ENCODE data around the gene LMTK3.

Gene LMTK3

DNA sequence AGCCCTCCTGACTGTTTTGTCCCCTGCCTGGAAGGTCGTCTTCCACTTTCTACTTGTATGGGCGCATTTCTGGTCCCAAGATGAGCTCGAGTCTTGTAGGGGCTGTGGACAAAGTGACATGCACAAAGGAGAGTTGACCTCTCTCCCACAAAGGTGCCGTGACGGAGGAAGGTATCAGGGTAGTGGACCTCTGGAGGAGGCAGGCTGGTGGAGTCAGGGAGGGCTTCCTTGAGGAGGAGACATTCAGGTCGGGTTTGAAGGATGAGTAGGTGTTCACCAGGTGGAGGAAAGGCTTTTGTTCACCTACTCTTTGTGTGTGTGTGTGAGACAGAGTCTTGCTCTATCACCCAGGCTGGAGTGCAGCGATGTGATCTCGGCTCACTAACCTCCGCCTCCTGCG is 40.8 kb downstream of the LMTK3 start:
- no peak for DNase-seq (ENCODE audit: low spot score)

DNA sequence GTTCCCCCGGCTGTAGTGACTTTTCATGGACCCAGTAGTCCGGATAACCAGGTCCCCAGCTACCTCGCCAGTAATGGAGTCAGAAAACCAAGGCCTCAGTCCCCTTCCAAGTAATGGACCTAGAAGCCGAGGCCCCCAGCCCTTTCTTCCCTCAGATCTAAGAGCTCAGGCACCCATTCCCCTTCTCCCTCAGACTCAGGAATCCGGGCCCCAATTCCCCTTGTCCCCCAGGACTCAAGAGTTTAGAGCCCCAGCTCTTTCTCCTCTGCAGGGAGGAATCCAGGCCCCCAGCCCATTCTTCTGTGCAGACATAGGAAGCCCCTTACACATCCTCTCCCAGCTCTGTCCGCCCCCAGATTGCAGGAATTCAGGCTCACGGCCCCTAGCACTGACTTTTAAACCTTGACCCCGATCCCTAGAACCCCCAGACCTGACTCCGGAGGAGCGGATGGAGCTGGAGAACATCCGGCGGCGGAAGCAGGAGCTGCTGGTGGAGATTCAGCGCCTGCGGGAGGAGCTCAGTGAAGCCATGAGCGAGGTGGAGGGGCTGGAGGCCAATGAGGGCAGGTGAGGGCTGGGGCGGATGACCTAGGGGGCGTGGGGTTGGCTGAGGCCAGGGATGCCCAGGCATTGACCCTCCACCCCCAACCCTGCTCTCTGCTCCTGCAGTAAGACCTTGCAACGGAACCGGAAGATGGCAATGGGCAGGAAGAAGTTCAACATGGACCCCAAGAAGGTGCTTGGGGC is 41.5 kb downstream of the LMTK3 start:
- no peak for DNase-seq (ENCODE audit: low spot score)

DNA sequence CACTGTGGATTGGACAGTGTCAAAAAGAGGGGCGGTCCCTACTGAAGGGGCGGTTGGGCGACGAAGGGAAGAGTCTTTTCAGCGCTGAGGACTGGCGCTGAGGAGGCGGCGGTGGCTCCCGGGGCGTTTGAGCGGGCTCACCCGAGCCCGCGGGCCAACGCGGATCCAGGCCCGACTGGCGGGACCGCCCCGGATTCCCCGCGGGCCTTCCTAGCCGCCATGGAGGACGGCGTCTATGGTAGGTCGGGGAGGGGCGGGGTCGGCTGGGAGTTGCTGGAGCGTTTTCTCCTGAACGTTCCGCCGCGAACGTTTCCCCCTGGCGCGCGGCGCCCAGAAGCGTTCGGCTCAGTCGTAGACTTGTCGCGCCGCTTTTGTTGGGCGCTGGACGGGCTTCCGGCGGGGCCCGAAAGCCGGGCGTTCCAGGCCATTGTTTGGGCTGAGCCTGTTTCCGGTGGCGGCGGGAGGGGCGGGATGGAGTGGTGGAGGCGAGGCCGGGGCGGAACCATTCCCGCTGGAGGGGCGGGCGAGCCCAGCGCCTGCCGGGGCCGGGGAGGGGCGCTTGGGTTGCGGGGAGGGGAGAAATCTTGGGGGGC is 42.2 kb downstream of the LMTK3 start, which contains the start of gene CYTH2:
Gene CYTH2, plus strand, starts transcription at position 81 of the 593 bp plus-strand sequence. Its CDS starts 139 bp downstream, at position 220.
- peak; percentile 66 for DNase-seq (ENCODE audit: low spot score)

DNA sequence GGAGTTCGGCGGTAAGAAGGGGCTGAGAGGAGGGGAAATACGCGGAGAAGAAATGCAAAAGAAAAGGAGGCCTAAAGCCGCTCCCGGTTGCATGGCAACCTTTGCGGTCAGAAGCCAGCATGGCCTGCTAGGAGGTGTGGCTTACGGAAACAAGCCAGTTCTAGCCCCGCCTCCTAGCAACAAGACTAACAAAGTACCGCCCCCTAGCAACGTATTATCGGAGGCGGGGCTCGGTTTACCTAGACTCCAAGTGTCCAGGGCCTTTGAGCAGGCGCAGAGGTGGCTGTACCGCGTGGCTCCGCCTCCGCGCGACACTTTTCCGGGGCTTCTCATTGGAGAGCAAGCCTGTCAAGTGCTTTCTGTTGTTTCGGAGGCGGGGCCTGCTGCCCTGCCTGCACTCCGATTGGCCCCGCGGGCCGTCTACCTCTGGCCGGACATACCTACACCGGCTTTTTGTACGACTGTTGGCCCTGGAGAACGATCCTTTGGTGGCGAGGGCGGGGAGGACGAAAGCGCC is 42.8 kb downstream of the LMTK3 start:
- DNase-seq (ENCODE audit: low spot score): peak; percentile 99

DNA sequence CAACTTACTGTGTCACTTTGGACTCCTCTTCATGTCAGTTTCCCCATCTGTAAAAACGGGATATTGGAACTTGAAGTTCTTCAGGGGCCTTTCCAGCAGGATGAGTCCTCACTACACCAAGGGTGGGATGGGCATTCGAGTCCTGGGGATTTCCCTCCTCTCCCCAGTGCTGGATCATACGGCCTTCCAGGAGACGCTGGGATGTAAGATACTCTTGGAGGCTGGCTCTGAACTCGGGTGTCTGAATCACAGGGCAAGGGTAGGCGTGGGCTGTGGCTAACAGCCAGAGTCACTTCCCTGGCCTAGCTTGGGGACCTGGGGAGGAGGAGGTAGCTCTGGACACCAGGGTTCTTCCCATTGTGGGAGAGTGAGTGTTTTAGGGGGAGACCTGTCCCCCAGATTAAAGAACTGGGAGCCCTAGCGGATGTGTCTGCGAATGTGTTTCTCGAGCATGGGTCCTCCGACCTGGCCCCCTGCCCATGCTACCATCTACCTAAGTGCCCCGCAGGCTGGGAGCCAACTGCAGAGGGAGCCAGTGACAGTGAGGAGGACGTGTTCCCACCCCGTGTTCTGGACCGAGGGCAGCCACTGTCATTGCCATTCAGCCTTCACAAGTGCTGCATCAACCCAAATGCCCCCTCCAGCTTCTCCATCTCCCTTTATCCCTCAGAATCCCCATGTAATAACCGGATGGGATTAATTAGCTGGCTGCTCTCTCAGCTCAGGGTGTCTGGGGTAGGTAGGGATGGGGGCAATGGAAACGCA is 44.9 kb downstream of the LMTK3 start:
- DNase-seq (ENCODE audit: low spot score): no peak

DNA sequence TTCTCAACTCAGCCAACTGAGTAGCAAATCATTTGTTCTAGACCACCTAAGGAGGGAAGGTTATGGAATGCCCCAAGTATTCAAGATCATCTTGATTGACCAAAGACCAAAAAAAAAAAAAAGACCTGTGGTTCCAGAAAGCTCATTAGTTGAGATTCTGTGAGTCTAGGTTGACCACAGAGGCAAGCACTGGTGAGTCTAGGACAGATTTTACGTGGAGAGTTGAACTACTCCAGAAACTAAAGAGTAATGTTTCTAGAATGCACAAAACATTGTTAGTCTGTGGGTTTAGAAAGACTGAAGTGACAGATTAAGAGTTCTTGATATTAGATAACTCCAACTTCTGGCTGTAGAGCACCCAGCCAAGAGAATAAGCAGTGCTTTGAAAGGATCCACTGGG is 46.4 kb downstream of the LMTK3 start:
- DNase-seq (ENCODE audit: low spot score): no peak

DNA sequence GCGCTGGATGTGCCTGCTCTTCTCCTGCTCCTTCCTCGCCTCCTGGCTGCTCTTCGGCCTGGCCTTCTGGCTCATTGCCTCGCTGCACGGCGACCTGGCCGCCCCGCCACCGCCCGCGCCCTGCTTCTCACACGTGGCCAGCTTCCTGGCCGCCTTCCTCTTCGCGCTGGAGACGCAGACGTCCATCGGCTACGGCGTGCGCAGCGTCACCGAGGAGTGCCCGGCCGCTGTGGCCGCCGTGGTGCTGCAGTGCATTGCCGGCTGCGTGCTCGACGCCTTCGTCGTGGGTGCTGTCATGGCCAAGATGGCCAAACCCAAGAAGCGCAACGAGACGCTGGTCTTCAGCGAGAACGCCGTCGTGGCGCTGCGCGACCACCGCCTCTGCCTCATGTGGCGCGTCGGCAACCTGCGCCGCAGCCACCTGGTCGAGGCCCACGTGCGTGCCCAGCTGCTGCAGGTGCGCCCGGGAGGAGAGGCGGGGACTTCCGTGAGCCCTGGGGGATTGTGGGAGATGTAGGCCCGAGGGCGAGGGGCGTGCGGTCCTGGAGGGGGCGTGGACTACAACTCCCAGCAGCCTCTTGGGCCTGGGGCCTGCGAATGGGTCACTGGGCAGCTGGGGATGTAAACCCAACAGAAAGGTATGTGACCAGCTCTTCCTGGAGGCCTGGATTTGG is 49.5 kb downstream of the LMTK3 start:
- DNase-seq (ENCODE audit: low spot score): no peak

DNA sequence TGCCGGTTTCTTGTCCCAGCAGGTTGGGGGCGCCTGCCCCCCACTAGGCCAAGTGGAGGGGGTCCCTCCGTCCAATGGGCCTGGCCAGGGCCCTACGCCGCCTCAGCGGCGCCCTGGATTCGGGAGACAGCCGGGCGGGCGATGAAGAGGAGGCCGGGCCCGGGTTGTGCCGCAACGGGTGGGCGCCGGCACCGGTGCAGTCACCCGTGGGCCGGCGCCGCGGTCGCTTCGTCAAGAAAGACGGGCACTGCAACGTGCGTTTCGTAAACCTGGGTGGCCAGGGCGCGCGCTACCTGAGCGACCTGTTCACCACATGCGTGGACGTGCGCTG is 50.0 kb downstream of the LMTK3 start:
- DNase-seq (ENCODE audit: low spot score): no peak

DNA sequence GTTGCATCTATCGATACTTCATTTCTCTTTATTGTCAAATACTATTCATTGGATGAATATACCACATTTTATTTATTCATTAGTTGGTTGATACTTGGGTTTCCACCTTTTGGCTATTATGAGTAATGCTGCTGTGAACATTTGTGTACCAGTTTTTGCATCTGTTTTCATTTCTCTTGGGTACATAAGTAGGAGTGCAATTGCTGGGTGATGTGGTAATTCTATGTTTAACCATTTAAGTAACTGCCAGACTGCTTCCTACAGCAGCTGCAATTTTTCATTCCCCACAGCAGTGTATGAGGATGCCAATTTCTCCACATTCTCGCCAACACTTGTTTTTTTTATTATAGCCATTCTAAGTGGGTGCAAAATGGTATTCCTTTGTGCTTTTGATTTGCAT is 53.6 kb downstream of the LMTK3 start:
- DNase-seq (ENCODE audit: low spot score): no peak

DNA sequence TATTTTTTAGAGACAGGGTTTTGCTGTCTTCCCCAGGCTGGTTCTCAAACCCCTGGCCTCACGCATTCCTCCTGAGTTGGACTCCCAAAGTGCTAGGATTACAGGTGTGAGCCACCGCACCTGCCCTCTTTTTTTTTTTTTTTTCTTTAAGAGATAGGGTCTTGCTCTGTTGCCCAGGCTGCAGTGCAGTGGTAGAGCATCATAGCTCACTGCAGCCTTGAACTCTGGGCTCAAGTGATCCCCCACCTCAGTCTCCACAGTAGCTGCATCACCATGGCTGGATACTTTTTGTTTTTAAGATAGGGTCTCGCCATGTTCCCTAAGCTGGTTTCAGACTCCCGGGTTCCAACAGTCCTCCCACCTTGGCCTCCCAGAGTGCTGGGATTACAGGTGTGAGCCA is 54.8 kb downstream of the LMTK3 start:
- DNase-seq (ENCODE audit: low spot score): no peak

DNA sequence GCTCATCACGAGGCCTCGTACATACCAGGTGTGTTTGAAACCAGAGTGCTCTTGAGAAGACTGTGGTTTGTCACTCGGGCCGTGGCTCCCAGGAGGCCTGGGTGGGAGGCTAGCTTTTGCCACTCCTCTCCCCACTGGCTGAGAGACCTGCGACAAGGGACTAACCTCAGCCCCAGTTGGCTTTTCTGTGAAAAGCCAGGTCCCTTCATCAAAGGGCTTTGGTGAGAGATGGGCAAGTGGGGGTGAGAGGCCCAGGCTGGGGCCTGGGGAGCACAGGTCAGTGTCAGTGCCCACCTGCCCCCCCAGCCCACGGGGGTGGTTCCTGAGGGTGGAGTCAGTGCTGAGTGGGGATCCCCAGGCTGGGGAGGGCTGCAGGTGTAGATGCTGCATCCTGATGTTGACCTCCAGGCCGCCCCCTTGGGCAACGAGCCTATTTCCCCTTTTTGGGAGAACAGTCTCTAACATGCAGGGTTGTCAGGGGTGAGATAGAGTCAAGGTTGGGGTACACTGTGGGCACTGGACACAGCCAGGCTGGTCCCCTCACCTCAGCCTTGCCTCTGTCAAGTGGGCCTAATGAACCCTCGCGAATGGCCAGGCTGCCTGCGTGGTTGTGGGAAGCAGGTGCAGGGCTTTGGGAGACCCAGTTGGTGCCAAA is 55.6 kb downstream of the LMTK3 start:
- DNase-seq (ENCODE audit: low spot score): no peak

DNA sequence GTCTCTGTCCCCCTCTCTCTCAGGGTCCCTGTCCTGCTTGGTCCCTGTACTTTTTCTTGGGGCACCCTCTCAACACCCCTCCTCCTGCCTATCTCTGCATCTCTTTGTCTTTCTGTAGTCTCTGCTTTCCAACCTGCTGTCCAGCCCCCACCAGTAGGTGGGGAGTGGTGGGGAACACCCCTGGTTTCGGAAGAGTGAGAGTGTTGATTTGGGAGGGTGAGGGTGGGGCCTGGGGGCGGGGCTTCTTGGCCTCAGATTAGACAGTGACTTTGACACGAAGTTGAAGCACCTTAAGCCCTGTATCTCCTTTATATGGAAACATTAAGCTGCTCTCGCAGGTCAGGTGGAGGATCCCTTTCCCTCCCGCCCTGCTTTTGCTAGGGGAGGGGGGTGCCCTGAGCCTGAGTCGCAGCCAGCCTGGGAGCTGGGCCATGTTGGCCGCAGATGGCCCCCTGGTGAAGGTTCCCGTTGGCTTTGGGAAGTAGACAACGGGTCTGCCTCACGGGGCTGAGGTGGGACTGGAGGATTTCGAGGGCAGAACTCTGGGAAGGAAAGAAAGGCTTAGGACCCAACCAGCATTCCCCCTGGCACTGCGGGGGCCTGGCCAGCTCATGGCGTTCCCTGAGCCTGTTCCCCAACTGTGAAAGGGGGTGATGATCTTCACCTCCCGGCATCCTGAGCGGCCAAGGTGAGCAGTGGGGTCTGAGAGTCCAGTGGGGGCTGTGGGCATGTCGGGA is 56.3 kb downstream of the LMTK3 start, which contains the start of gene KCNJ14:
Gene KCNJ14, plus strand, starts transcription at position 404 of the 737 bp plus-strand sequence. CDS start 6,151 bp downstream, outside the sequence.
- no peak for DNase-seq (ENCODE audit: low spot score)

DNA sequence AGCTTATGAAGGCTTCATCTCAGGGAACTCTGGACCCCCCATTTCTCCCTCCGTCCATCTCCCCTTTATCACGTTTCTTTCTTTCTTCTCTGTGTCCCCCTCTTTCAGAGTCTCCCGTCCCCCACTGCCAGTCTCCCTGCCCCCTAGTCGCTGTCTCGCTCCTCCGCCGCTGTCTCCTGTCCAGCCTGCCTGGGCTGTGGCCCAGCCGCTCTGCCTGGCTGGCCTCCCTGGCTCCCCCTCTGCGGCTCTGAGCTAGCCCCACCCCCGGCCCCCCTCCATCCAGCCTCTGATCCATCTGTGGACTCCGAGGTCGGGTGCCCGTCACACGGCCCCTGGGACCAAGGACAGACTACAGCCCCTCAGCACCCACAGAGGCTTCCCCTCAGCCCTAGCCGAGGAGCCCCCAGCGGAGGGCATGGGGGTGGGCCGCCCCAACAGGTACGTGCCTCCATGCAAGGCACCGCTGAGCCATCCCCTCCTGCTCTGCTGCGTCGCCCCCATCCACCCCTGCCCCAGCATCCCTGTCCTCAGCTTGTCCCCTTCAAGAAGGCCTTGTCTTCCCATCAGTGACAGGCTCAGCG is 57.4 kb downstream of the LMTK3 start:
- no peak for DNase-seq (ENCODE audit: low spot score)

DNA sequence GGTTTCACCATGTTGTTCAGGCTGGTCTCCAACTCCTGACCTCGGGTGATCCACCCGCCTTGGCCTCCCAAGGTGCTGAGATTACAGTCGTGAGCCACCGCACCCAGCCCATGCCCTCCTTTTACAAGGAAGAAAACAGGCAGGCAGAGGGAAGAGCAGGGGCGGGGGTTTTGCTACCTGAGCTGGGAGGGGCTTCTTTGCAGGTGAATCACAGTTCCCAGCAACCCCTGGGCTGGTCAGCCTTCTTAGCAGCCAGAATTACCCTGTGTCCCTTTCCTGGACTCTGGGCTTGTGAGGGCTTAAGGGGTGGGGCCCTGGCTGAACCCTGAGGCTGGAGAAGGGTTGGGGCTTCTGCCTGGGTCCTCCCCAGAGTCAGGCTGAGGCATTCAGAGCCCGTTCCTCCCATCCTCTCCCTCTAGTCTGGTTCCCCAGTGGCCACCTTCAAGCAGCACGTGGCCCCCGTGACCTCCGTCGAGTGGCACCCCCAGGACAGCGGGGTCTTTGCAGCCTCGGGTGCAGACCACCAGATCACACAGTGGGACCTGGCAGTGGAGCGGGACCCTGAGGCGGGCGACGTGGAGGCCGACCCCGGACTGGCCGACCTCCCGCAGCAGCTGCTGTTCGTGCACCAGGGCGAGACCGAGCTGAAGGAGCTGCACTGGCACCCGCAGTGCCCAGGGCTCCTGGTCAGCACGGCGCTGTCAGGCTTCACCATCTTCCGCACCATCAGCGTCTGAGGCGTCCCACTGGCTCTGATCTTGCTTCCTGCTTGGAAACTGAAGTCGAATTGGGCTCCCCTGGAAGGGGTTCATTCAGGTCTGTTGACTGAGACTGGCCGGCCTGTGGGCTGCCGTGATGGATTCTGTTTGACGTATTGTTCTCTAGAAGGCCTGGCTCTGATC is 59.1 kb downstream of the LMTK3 start:
- no peak for DNase-seq (ENCODE audit: low spot score)

DNA sequence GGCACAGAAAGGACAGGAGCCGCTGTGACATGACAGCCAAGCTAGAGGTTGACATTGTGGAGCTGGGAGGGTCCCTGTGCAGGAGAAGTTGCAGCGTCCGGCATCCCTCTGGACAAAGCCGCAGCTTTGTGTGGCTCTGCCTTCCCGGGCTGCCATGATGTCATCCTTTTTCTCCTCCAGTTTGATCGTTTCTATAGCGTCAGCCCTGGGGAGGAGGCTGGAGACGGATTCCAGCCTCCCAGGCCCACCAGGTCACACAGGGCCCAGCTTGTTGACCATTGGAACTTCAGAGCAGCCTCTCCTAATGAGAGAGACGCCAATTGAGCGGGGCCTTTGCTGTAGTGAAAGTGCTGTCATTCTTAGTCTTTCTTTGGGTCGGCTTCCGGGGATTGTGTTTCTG is 60.0 kb downstream of the LMTK3 start:
- no peak for DNase-seq (ENCODE audit: low spot score)

DNA sequence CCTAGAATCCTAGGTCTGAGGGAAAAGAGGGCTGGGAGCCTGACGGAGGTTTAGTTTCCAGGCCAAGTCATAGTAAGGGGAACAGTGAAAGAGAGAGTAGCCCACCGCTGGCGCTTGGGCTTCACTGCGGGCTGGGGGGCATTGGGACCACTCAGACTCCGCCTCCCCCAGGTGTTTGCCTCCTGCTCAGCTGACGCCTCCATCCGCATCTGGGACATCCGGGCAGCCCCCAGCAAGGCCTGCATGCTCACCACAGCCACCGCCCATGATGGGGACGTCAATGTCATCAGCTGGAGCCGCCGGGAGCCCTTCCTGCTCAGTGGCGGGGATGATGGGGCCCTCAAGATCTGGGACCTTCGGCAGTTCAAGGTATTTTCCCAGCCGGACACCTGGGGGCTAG is 60.8 kb downstream of the LMTK3 start:
- DNase-seq (ENCODE audit: low spot score): no peak

DNA sequence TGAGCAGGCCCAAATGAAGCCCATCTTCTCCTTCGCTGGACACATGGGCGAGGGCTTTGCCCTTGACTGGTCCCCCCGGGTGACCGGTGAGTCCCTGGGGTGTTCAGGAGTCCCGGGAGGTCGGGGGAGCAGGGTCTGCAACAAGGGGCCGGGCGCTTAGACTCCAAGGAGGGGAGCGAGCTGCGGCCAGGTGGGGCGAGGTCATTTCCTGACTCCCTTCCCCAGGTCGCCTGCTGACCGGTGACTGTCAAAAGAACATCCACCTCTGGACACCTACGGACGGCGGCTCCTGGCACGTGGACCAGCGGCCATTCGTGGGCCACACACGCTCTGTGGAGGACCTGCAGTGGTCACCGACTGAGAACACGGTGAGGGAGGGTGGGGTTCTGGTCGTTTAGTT is 61.2 kb downstream of the LMTK3 start:
- no peak for DNase-seq (ENCODE audit: low spot score)

DNA sequence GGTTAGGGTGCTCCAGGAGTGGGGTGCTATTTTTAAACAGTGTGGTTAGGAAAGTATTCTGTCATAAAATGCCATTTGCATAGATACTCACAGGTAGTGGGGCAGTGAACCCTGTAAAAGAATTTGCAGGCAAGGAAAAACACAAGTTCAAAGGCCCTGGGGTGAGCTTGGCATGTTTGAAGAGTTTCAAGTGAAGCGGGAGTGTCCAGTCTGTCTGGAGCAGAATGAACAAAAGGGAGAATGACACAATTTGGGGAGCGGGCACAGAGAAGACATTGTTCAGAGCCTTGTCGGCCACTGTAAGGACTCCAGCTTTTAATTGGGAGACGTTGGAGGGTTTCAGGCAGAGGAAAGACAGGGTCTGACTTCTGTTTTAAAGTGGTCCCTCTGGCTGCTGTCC is 63.1 kb downstream of the LMTK3 start:
- DNase-seq (ENCODE audit: low spot score): no peak

DNA sequence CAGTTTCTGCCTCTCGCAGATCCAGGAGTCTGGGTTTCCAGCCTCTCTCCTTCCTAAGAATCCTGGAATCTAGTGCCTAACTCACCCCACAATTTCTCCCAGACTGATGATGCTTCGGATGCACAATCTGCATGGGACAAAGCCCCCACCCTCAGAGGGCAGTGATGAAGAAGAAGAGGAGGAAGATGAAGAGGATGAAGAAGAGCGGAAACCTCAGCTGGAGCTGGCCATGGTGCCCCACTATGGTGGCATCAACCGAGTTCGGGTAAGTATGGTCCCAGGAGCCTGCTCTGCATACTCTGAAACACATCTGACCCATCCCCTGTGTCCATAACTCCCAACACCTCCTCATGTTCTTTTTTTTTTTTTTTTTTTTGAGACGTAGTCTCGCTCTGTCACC is 65.1 kb downstream of the LMTK3 start:
- no peak for DNase-seq (ENCODE audit: low spot score)
